Upper lobe of left lung (tissue), 4 donors: ENCODE measurements around the gene SRSF1.

Source experiments
- CTCF ChIP-seq, 6 experiments: fragments of 450-650 bp in 4 of 6; fragments of 200-600 bp in 2 of 6; sonication (generic) in 2 of 6; IDR thresholded peaks; one replicate each; pipeline ENCODE4 v1.5.1; 2016 to 2019; ENCODE audit warnings: antibody characterized with exemption in 6 of 6
- POLR2A ChIP-seq, 4 donors: fragments of 450-650 bp; IDR thresholded peaks; one replicate each; pipeline ENCODE4 v1.5.1; 2016 to 2017; ENCODE audit warnings: antibody characterized with exemption in 4 of 4, mild to moderate bottlenecking in 2 of 4

- TF ChIP-seq CTCF (IDR thresholded peaks at IDR 0.05), result no peak
- TF ChIP-seq POLR2A (IDR thresholded peaks at IDR 0.05), result no peak
Observed at GRCh38 chr17:57984261-57984890, 22.7 kb downstream of the SRSF1 start.
